GM18526 (cell line): Measurements from ENCODE around the gene SDF2.
A peak's percentile ranks its signal among the peaks of the same experiment; 100 is the strongest.

Experiments
- POLR2A ChIP-seq: IDR thresholded peaks from 3 replicates; pipeline ENCODE4 v1.6.1; 2011; ENCODE audit not compliant: insufficient read length; ENCODE audit errors: extremely low read depth

The SDF2 gene

GRCh38 chr17:28646039-28646754 lies 15.5 kb downstream of the SDF2 start:
- TF ChIP-seq POLR2A = no peak

DNA sequence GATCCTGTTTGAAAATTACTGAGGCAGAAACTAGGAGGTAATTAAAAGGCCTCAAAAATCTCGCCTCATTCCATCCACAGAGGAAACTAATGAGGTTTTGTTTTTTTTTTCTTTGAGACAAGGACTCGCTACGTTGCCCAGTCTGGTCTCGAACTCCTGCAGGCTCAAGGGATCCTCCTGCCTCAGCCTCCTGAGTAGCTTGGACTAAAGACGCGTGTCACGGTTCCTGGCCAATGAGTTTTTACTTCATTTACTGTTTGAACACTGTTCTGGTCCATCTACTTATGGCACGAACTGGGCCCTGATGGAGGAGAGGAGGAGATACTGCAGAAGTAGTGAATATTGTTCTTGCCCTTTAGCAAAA lies 16.1 kb downstream of the SDF2 start:
- no peak for TF ChIP-seq POLR2A

- peak; percentile 87 for TF ChIP-seq POLR2A
Measured at GRCh38 chr17:28644787-28645575, 16.7 kb downstream of the SDF2 start, which contains the start of gene BLTP2. BLTP2 (minus strand) TSS chr17:28645158; CDS start chr17:28645056, 102 bp downstream.

- peak; percentile 17 for TF ChIP-seq POLR2A
Measured at GRCh38 chr17:28643983-28644786, 17.5 kb downstream of the SDF2 start.

DNA sequence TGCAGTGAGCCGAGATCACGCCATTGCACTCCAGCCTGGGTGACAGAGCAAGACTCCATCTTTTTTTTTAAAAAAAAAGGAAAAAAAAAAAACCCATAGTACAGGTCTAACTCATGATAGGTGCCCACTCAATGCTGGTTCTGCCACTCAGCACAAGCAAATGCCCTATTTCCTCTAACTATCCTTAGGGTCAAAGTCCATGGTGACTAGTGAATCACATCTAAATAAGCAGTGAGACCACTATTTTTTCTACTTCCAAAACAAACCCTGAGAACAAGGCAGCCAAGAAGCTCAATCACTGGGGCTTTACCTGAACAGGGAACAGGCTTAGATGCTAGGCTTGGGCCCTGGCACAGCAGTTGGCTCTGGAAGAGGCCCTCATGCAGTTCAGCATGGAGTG lies 20.1 kb downstream of the SDF2 start:
- TF ChIP-seq POLR2A = no peak

GRCh38 chr17:28635506-28635905 lies 26.2 kb downstream of the SDF2 start:
- no peak for TF ChIP-seq POLR2A

GRCh38 chr17:28634206-28634865 lies 27.4 kb downstream of the SDF2 start:
- TF ChIP-seq POLR2A = no peak

DNA sequence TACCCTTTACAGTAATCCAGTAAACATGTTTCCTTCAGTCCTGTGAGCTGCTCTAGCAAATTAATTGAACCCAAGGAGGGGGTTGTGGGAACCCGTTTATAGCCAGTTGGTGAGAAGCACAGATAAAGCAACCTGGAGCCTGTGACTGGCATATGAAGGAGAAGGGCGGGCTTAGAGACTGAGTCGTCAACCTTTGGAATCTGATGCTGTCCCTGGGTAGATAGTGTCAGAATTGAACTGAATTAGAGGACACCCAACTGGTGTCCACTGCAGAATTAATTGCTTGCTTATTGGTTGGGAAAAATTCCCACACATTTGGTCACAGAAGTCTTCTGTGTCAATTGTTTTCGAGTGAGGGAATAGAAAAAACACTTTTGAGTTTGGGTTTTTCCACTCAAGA lies 34.9 kb downstream of the SDF2 start:
- no peak for TF ChIP-seq POLR2A

DNA sequence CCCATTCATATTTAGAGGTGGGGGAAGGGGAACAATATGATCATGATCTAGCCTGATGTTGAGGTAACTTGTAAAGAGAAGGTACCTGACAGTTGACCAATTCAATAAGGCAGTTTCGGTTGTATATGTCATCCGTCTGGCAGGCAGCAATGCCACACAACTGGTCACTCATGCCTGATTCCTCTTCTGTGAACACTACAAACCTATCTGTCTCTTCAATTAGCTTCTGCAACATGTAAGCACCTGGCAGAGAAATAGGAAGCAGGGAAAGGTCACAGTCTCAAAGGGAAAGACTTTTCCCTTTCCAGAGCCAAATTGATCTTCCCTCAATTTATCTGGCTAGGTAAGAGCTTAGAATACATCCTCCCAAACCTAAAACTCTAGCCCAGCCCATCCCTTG lies 37.6 kb downstream of the SDF2 start:
- TF ChIP-seq POLR2A = no peak

- TF ChIP-seq POLR2A = no peak
Measured at GRCh38 chr17:28623696-28624095, 38.0 kb downstream of the SDF2 start.

GRCh38 chr17:28622186-28622585 lies 39.5 kb downstream of the SDF2 start:
- TF ChIP-seq POLR2A = no peak

DNA sequence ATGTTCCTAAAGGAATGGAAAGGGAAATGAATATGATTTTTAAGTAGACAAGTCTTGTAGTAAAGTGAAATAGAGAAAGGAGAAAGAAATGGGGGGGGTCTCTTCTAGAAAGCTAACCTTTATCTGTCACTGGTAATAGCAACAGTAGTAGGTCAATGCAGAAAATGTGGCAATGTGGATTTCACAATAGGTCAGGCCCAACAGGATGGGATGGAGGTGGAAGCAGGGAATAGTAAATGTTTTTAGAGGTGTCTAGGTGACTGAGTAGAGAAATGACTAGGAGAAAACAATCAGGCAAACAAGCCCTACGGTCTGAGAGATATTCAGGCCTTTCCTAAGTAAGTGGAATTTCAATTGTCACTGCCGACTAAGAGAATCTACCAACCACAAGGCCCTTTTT lies 41.7 kb downstream of the SDF2 start:
- TF ChIP-seq POLR2A = no peak

DNA sequence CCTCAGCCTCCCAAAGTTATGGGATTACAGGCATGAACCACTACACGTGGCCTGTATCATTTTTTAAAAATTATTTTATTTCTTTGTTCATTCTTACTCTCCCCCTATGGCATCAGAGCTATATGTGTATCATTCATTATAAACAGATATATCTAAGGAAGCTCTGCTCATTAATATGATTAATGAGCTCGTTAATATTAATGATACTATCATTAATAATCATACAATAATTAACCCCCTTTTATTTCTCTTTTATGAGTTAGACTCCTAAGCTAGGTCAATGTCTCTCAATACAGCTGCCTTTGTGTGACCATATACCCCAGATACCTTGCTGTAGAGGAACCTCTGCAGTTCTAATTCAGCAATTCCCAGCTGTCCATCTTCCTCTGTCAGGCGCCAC lies 43.2 kb downstream of the SDF2 start:
- no peak for TF ChIP-seq POLR2A

GRCh38 chr17:28616281-28616680 lies 45.4 kb downstream of the SDF2 start:
- TF ChIP-seq POLR2A = no peak

GRCh38 chr17:28615260-28615940 lies 46.3 kb downstream of the SDF2 start:
- no peak for TF ChIP-seq POLR2A
